Sigmoid colon (tissue), 7 donors: Measurements from ENCODE around the gene GJA10. TPM values are rescaled to one million over a fixed set of nuclear protein-coding genes. Genes with fewer than 3 reads are reported as not detected.

Experiments used
- DNase-seq: peaks from one replicate; pipeline ENCODE4 v3.0.0-alpha.2; 2019
- H3K27ac ChIP-seq, 4 donors: fragments of 200-600 bp; sonication (generic); one replicate each; pipeline ENCODE4 v1.5.1; 2016 to 2019; ENCODE audit warnings: mild to moderate bottlenecking in 1 of 4
- H3K27me3 ChIP-seq, 3 donors: fragments of 200-600 bp; sonication (generic); one replicate each; pipeline ENCODE4 v1.5.1; 2019; ENCODE audit warnings: mild to moderate bottlenecking in 1 of 3
- H3K36me3 ChIP-seq, 4 donors: fragments of 200-600 bp; sonication (generic); one replicate each; pipeline ENCODE4 v1.5.1; 2016 to 2019
- H3K4me1 ChIP-seq, 4 donors: fragments of 200-600 bp; sonication (generic); one replicate each; pipeline ENCODE4 v1.5.1; 2017 to 2019
- H3K4me3 ChIP-seq, 4 donors: fragments of 200-600 bp; sonication (generic); one replicate each; pipeline ENCODE4 v1.5.1; 2017 to 2019; ENCODE audit warnings: mild to moderate bottlenecking in 2 of 4, moderate library complexity in 1 of 4
- H3K9me3 ChIP-seq, 4 donors: fragments of 200-600 bp in 3 of 4; sonication (generic) in 3 of 4; one replicate each; pipeline versions ENCODE4 v1.5.1 to v1.6.1; 2013 to 2019
- EP300 ChIP-seq, 4 donors: sonication (generic); formaldehyde crosslinking; IDR thresholded peaks; one replicate each; pipeline ENCODE4 v1.6.1; 2017; ENCODE audit warnings: antibody characterized with exemption in 4 of 4
- POLR2A ChIP-seq, 2 donors: fragments of 450-650 bp; IDR thresholded peaks; one replicate each; pipeline ENCODE4 v1.6.1; 2016; ENCODE audit warnings: antibody characterized with exemption in 2 of 2, mild to moderate bottlenecking in 2 of 2, moderate library complexity in 2 of 2
- WGBS, 2 donors: extraction: QIAGEN DNeasy Blood & Tissue Kit; methylation state at CpG; one replicate each; pipeline ENCODE4 v1.1.7; 2013; 5-methylcytosine and 5-hydroxymethylcytosine counted together
- intact Hi-C: fragments of 100-400 bp; cut with DNase I; formaldehyde crosslinking; loops from one replicate; pipeline ENCODE4 v1.15.1; 2023
- polyA plus RNA-seq, 3 donors: library from polyadenylated mRNA; stranded (reverse); fragments of 200-250 nt; gene quantifications; one replicate each; pipeline ENCODE4 v1.2.3, GENCODE V29; 2013
- small RNA-seq, 3 donors: library from RNA; depleted of rRNA; stranded (forward); fragments of <200 nt; gene quantifications; one replicate each; pipeline ENCODE3, GENCODE V24; 2016
- total RNA-seq, 4 donors: library from RNA; depleted of rRNA; stranded (reverse); fragments of >200 nt; gene quantifications; one replicate each; pipeline ENCODE4 v1.1.0, GENCODE V29; 2016
- TF ChIP-seq, protein P1 (sequence below), 4 experiments: fragments of 450-650 bp in 3 of 4; fragments of 200-600 bp in 1 of 4; IDR thresholded peaks; one replicate each; pipeline ENCODE4 v1.5.1; 2016 to 2019; ENCODE audit warnings: antibody characterized with exemption in 4 of 4, mild to moderate bottlenecking in 3 of 4, moderate library complexity in 2 of 4
- donor health status: healthy with polysubstance abuse.
- donor health status: Bipolar disorder and iron deficiency.
- donor health status: healthy.

GJA10 gene
- total and polyA plus RNA-seq, 7 donors: not detected

DNA sequence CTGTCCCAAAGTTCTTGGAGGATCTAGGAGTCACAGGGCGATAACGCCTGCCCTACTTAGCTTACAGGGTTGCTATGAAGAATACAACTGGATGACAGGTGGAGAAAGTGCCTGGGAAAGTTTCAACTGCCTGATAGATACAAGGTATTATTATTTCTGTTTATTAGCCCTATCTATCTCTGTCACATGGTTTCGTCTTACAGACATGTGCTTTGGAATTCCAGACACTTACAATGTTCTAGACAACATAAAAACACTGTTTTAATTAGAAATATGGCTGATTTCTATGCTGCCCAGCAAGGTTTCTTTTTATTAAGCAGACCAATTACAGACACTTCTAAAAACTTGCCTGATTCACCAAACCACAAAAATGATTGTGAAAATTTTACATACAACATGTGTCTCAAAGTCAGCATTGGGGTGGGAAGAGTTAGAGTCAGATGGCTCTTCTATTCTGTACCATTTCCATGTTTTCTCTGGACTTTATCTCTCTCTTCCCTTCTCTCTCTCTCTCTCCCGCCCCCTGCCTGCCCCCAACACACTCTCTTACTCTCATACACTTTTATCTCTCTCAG, 50.0 kb downstream of the GJA10 start:
- no peaks in the 10 kb centered on the region for H3K27me3 ChIP-seq

DNA sequence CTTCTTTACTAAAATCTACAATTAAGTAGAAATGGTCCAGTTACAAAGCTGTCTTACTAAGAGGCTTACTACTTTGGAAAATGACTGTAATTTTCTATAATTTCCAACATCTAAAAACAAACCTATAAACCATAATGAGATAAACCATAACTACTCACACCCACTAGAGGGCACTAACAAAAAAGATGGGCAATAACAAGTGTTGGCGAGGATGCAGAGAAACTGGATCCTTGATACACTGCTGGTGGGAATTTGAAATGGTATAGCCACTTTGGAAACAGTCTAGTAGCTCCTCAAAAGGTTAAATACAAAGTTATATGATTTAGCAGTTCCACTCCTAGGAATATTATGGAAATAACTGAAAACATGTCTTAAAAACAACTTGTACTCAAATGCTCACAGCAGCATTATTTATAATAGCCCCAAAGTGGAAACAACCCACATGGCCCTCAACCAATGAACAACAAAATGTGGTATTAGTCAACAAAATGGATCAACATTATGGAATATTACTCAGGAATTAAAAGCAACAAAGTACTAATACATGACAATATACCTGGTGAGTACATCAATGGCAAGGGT, 50.6 kb downstream of the GJA10 start:
- 82 to 90% methylated on average over 1 of the region's 1 CpG for WGBS, 2 donors
- Histone ChIP-seq H3K9me3 (no peaks in the 10 kb centered on the region), H3K4me3 (no peak overlapping the region), H3K27ac (no peak overlapping the region), H3K36me3 (no peaks in the 10 kb centered on the region), H3K27me3 (no peaks in the 10 kb centered on the region), H3K4me1 (peaks cover 0 to 9% (median 2%) of the 10 kb centered on the region in 4 donors)
- DNase-seq: no peak
- TF ChIP-seq EP300 (IDR thresholded peaks at IDR 0.05): no peak
- TF ChIP-seq, protein P1, sequence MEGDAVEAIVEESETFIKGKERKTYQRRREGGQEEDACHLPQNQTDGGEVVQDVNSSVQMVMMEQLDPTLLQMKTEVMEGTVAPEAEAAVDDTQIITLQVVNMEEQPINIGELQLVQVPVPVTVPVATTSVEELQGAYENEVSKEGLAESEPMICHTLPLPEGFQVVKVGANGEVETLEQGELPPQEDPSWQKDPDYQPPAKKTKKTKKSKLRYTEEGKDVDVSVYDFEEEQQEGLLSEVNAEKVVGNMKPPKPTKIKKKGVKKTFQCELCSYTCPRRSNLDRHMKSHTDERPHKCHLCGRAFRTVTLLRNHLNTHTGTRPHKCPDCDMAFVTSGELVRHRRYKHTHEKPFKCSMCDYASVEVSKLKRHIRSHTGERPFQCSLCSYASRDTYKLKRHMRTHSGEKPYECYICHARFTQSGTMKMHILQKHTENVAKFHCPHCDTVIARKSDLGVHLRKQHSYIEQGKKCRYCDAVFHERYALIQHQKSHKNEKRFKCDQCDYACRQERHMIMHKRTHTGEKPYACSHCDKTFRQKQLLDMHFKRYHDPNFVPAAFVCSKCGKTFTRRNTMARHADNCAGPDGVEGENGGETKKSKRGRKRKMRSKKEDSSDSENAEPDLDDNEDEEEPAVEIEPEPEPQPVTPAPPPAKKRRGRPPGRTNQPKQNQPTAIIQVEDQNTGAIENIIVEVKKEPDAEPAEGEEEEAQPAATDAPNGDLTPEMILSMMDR (IDR thresholded peaks at IDR 0.05): peak in 1 of 4 experiments; percentile 8
- intact Hi-C loops: loop anchor here (10.0 kb wide), 1 partner anchor 350 kb away; the partner anchor contains the start of gene BACH2

More for the DNA sequence above, 50.0 kb downstream of the GJA10 start:
- no peaks in the 10 kb centered on the region for H3K9me3 ChIP-seq
- TF ChIP-seq EP300 (IDR thresholded peaks at IDR 0.05): no peak
- TF ChIP-seq, protein P1 (IDR thresholded peaks at IDR 0.05): no peak
- TF ChIP-seq POLR2A (IDR thresholded peaks at IDR 0.05): no peak
- H3K27ac ChIP-seq: no peak overlapping the region
- 91 to 94% methylated on average over 4 of the region's 4 CpGs for WGBS, 2 donors
- no peak overlapping the region for H3K4me3 ChIP-seq
- intact Hi-C loops: loop anchor here (10.0 kb wide), 1 partner anchor 351 kb away; the partner anchor contains the start of gene BACH2
- H3K36me3 ChIP-seq: no peaks in the 10 kb centered on the region
- peaks cover 0 to 9% (median 2%) of the 10 kb centered on the region in 4 donors for H3K4me1 ChIP-seq
- DNase-seq: no peak

Small RNAs within 50 kb of the gene (small RNA-seq; reads per million reads assigned to genes)
- gene RF00019: 0 reads per million in 3 donors

Other genes with a start within 250 kb of the GJA10 start
- 10 to 100 TPM; 13.2 to 29.9 (median 17.5) TPM for gene MDN1, start 74.7 kb upstream of the GJA10 start, total RNA-seq
- gene MDN1, start 74.7 kb upstream of the GJA10 start, polyA plus RNA-seq: 10 to 100 TPM in 1 of 3 donors, 1 to 10 TPM in 2; 3.0 to 16.5 (median 3.2) TPM
- gene CASP8AP2, start 64.6 kb upstream of the GJA10 start, total RNA-seq: 10 to 100 TPM; 16.4 to 25.8 (median 20.7) TPM
- 1 to 10 TPM; 2.1 to 6.3 (median 3.6) TPM for gene CASP8AP2, start 64.6 kb upstream of the GJA10 start, polyA plus RNA-seq